ENCODE measurements around the gene NPAS3.

NPAS3 gene

DNA sequence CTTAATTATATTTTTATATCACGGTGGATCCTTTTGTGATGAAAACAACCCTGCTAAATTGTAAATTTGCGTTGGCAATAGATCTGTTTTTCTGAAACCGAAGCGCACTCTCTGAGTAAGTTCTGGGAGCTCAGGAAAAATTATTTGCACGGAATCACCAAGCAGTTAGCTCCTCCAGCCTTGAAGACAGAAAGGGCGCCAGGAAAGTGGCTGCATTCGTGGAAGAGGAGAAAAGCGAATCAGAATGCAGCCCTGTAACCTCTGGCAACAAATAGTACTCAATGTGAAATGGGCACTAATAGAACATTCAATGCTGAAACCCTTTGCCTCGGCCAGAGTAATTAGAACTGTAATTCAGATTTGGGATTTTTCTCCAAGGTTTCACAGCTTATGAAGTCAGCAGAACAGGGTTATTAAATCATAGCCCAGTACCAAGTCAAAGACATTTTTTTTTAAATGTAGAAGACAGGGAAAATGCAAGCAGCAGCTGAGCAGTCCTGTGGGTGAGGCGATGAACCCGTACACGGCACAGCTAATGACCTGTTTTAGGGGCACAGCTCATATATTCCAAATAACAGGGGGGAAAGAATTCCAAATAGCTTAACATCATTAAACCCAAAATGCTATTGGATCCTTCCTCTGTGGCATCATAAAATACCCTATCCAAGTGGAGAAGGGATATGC is 760.8 kb downstream of the NPAS3 start:
- no peak for DNase-seq

DNA sequence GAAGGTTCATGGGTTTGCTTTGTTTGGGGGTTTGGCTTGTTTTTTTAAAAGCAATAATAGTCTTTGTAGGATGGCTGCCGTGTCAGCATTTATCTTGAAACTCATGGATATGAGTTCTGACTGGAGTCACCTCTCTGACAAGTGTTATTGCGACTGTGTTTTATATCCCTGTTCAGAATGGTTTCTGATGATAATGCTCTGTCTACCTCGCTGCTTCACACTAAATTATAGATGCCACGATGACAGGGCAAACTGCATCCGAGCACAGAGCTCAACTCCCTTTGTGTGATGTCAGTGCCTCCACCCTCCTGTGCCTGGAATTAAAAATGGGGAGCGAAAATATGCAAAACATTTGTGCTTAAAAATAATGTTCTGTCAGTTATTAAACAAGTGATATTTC is 761.4 kb downstream of the NPAS3 start:
- DNase-seq = no peak

DNA sequence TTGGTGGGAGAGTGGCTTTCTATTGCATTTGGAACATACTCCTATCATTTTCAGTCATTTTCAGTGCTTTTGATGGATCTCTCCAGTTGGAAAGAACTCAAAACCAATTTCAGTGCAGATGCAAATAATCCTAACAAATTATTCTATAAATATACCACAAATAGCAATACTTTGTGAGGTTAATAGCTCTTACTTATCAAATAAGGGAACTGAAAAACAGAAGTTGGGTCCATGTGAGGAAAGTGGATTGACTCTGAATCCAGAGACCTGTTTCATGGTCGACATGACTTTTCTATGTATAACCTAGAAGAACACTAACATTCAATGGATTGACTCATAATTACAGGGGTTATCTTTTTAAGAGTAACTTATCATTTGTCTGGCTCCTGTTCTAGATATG is 763.6 kb downstream of the NPAS3 start:
- DNase-seq = no peak

DNA sequence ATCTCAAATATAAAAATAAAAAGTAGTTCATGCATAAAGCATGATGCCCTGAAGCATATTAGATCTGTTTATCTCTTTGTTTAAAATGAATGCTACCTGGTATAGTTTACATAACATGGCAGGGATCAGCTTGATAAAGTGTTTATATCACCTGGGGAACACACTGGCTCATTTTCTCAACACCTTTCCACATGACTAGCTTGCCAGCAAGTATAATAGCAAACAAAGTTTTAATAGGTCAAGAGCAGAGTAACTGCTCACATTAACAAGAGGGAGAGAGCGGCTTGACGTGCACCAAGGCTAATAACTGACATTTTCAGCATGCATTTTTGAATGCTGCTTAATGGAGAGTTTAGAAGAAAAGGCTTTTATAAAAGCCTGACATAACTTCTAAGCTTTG is 765.8 kb downstream of the NPAS3 start:
- no peak for DNase-seq

DNA sequence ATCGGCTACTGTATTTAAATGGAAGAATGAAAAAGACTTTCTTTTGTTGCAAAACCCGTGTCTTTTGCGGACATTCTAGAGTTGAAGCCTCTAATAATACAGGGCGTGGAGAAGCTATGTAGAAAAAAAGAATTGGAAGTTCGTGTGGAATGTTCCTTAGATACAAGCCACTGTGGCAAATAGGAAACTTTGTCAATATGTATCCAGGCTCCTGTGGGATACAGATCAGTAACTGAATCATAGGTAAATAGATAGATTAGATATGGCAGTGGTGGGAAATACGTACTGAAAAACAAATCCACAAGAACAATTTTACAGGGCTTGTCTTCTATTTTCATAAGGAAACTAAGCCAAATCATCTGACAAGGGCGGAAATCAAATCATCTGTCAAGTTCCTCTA is 766.8 kb downstream of the NPAS3 start:
- no peak for DNase-seq

DNA sequence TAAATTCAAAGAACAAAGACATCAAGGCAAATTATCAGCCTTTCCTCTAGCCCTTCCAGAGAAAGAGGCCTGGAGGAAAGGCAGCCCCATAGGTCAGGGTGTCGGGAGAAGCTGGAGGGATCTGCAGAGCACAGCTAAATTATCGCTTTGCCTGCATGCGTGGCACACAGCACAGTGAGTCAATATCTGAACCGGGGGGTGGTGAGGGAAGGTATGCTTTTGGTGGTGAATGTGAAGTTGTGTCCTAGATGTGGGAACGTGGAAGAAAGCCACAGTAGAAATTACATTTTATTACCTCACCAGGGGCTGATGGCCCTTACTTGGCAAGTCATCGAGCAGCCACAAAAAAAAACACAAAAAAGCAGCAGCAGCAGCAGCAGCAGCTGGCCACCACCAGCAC is 769.0 kb downstream of the NPAS3 start:
- DNase-seq = no peak

DNA sequence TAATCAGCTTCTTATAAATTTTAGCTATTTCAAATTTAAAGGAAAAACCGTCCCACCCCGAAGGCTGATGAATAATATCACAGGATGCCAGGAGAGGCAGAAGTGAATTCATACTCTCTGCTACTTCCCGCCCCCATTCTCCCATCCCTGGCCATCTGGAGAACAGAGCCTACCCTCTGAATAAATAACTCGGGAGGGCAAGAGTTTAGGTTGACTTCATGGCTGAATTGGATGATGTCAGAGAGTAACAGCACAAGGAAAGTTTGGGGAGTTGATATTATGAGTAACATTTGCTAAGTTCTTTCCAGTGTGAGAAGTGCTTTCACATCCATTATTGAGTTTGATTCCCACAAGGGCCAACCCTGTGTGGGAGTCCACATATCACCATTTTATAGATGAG is 770.6 kb downstream of the NPAS3 start:
- DNase-seq = no peak

DNA sequence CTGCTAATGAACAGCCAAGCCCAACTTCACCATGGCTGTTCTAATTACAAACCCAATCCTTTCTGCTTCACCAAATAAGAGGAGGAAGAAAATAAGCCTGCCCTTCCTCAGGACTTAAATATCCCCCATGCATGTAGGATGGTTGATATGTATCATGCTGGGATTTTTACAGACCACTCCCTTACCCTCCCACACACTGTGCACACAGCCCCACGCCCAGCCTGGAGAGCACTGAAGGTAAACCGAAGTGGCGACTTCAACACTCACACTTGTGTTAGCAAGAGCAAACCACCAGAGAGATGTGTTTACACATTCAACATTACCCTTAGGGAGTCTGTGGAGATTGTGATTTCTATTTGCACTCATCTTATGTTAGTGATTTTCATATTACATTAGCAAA is 771.0 kb downstream of the NPAS3 start:
- no peak for DNase-seq

DNA sequence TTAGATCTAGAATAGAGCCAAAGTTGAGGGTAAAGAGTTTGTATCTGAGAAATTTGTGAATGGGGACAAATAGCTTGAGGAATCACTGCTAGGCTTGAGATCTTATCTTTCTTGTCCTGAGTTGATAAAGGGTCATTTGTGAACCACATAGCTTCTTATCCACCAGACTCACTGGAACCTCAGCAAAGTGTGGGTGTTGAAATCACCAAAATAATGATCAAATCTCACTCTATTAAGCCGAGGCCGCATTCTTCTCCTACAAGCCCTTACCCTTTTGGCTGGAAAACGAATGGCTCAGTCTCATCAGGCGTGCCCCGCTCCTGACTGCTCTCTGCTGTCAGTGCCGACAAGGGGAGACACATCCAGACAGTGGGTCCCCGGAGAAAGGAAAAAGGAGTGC is 771.6 kb downstream of the NPAS3 start:
- DNase-seq = no peak

DNA sequence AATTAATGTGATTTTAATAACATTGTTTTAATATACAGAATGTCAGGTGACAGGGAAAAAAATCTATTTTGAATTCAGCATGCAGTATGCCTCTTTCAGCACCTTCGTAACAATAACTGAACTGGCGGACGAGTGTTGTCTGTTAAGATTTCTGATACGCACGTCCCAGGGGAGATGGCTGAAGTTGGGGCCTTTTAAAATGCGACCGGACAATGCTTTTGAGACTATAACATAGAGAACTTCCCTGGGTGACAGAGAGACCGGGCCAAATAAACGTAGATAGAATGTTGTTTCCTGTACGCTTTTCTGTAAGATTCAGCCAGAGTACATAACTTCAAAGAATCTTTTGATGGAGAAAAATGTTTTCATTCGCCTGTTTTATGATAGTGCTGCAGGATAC is 772.5 kb downstream of the NPAS3 start:
- no peak for DNase-seq

DNA sequence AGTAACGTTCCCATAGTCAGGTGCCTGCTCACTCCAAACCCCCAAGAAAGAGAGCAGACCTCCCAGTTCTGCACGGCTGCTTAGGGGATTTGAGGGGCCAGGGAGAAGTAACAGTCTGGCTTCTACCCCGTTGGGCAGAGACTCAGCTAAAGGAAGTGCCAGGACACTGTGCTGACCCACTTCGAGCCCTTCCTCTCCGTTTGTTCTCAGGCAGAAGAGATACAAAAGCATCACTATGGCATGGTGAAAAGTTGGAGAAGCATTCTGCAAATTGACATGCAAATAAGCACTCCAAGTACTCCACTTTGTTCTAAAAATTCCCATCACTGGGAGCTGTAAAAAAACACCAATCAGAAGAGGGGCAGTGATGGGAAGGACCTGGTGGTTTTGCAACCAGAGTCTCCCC is 773.1 kb downstream of the NPAS3 start:
- DNase-seq = no peak

DNA sequence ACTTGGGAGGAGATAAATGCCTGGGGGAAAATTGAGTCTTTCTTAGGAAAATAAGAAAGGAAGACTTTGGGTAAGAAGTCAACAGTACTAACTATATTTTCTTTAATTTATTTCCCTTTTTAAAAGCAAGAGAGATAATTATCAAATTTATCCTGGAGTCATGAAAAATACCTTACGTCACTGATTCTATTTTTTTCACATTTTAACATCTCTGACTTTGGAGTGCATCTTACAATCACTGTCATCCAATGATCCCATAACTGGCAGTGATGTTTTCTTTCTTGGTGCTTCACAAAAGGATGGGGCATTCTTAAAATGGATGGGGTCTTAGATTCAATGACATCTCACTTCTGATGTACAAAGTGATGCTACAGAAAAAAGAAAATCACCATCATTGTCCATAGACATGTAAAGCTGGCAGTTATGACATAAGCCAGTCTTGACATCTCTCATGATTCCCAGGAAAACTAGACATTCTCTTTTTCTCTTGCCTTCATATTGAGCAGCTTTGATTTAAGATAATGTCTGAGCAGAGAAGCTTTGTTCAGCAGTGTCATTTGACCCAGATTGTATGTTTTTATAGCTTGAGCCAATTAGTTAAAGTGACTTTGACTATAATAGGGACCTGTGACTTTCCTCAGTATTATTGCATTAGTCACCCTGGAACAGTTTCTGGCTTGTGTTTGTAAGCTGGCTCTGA is 776.0 kb downstream of the NPAS3 start:
- DNase-seq = no peak

DNA sequence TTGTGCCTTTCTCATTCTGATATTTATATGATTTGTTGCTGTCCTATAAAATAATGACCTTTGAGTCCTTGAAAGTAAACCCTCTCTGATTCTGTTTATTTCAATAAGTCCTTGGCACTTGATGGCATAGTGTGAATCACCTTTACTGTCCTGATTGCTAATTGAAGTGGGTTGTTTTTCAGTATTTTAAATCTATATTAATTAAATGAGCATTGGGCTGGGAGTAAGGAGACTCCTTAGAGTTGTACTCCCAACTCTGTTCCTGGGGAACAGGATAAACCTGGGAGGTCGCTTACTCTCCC is 776.5 kb downstream of the NPAS3 start:
- no peak for DNase-seq

DNA sequence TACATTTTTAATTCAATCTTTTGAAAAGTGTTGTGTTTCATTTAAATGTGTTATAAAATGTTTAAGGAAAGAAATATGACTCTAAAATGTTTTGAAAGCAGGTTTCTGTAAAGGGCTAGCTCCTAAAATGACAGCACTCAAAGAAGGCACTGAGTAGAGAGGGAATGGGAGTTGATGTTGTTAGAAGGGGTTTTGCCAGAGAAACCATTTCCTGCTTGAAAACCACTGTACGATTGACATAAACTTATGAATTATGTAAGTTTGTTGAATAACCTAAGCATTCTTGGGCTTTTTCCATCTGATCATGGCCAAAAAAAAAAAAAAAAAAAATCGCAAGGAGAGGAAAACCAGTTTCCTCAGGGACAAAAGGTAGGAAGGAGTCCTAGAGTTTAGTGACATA is 778.2 kb downstream of the NPAS3 start:
- DNase-seq = no peak

DNA sequence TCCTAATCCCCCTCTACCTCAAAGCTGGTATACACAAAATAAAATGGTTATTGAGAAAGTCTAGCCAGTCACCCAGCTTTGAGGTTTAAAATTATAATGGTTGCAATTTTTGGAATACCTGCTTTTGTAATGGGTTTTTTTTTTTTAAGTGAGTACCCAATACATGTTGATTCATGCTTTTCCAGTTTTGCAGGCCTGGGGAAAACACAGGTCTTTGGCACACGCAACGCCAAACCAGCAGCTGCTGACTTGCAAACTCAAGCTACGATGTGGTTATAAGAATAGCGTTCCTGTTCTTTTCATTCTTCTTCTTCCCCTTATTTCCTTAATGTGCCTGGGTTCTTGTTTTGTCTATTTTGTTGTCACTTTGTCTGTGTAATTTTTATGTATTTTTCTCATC is 779.2 kb downstream of the NPAS3 start:
- no peak for DNase-seq

DNA sequence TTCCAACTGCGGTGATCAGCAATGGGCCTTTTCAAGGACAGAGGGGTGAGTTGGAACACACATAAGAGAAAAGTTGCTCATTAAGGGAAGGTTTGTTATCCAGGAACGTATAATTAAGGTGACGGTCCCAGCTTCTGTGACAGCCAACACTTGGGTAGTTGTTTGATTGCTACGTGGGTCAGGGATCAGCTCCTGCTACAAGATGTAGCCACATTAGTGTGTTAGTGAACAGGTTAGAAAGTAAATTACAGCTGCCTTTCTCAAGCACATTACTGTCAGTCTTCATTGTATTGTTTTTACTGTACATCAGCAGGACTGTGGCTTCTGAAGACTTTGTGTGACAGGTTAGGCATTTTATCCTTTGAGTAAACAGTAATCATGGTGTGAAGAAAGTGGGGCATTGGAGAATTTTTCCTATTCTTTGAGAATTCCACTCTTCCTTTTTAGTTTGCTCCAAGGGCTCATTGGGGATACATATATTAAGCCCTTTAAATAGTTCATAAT is 781.7 kb downstream of the NPAS3 start:
- DNase-seq = no peak

DNA sequence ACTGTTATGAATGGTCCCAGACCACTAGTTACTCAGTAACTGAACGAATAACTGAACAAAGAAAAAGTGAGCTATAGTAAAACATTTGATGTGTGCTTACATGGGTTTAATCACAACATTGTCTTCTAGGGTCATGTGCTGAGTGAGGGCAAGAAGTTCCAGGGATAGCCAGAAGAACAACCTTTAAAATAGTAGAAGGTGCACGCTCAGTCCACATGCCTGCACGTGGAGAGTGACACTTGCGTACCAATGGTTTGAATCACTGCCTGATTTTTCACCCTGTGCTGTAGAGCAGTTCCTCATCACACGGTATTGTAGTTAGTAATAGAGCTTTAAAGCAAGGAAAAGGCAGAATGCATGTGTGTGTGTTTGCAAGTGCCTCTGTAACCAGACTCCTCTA is 788.0 kb downstream of the NPAS3 start:
- DNase-seq = no peak

DNA sequence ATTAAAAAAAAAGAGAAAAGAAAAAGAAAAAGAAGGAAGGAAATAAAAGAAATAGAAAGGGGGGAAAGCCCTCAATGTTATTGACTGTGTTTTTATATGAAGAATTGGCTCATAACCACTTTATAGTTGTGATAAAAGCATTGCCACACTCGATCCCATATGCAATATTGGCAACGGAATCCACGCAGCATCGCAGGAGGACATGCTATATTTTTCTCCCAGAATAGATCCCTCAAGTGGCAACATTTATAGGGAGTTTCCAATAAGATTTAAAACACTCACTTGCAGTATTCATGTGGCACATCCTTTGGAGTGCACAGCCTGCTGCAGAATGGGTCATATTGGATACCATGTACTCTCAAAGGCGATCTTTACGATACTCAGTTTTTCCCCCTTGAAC is 788.9 kb downstream of the NPAS3 start:
- no peak for DNase-seq

DNA sequence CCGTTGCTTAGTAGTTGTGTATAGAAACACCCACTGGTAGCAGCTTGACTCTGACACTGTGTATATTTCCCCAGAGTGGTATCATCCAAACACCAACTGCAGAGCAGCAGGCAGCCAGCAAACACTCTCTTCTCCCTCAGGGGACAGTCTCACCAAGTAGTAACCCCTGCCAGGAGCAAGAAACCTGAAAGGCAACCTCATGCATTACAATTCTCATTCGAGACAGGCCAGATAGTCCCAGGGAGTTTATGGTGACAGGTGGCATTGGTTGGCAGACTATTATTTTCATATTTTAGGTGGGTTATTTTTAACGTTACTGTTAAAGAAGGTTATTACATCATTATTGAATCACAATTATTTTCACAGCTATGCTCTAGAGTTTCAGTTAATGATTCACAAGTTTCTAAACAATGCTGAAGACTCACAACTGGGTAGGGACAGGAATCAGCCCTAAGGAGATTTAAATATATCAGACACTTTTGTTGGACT is 789.4 kb downstream of the NPAS3 start:
- DNase-seq = no peak

DNA sequence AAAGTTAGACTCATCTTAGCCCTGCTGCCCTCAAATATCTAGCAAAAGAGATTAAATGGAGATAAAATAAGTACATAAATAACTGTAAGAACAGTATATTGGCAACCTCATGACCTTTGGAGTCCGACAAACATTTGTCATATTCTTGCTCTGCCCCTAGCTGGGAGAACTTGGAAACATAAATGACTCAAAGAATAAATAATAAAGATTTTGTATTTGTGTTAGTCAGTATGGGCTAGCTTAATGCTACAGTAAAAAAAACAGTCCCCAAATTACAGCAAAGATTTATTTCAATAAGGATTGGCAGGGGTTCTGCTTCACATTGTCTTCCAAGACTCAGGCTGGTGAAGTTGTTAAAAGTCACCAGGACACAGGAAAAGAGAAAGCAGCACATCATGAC is 791.5 kb downstream of the NPAS3 start:
- DNase-seq = no peak

DNA sequence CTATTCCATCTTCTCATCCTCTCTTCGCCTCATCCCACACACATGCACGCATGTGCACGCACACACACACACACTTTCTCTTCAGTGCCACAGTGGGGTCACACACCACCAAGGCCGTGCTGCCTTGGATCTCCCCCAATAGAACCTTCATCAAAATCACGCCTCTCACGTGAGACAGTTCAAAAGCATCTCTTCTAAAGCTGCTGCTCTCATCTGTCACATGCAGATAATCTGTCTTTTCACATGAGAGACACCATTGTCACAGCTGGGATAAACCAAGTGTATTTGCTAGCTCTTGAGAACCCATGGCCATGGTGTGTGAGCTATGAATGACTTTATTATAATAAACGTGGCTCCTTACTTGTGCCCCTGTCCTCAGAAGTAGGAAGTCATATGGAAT is 793.5 kb downstream of the NPAS3 start:
- DNase-seq = no peak

DNA sequence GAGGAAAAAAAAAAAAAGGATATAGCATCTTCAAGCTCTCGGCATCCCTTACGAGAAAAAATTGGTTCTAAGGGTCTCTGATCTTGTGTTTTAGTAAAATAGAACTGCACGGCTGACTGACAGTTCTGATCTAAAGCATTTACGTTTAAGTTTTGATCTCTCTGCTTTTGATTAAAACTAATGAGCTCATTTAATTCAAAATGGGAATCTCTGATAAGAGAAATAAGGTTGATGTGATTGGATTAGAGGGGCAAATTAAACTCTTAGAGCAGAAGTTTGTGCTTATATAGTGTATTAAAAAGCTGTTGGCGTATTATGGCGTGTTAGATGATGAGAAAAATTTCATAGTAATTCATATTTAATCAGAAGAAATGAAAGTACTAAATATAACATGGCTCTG is 794.6 kb downstream of the NPAS3 start:
- no peak for DNase-seq

DNA sequence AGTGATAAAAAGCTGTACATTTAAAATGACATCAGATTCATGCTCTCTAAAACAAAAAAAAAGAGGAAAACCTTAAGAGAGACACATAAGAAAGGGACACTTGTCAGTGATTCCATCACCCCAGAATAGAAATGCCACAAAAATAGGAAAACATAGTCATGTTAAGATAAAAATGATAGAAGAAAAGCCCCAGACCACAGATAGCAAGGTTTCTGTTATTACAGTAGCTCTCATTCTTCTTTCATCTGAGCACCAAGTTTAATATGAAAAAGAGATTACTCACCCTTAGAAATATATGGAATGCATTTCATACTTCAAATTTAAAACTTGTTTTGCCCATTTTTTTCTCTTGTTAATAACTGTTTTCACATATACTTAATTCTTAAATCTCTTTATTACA is 795.0 kb downstream of the NPAS3 start:
- DNase-seq = no peak

DNA sequence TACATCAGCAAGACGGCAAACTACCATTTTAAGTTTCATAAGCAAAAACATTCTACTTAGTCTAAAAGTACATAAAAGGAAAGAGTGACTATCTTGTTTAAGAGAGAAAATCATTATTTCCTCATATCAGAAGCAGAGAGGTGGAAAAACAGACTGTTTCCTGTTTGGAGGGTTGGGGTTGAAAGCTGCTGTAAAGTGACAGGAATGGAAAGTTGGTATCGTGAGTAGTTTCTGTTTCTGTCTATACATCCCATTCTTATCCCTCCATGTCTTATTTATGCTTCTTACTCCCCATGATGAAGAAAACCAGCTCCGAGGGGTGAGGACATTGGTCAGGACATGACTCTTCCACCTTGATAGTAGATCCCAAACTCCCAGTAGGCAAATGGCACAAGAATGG is 795.7 kb downstream of the NPAS3 start:
- DNase-seq = no peak

DNA sequence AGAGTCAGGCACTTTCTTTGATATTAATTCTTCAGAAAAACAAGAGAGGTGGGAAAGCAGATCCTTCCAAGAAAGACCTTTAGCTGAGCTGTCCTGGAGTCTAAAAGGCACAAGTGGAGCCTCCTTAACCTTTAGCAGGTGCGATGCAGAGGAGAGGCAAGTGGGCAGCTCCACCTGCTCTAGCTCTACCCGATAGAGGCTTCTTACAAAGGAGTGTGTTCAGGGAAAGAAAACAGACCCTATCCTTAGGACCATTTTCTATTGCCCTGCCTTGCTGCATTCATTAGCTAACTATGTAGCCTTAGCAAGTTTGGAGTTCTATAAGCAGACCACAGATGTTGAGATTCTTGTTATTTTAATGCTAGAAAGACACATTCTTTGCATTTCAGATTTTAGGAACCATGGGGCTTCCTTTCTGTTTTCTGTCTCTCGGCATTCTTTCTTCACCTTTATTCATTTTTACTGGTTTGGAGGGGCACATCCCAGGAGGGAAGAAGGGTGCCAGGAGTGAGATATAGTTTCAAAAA is 797.7 kb downstream of the NPAS3 start:
- no peak for DNase-seq

All from CD4-positive, alpha-beta T cell treated with Interleukin-17A for 1 hour (primary cell).